ENCODE data around the gene HYAL2. TPM values are rescaled to one million over a fixed set of nuclear protein-coding genes. Genes with fewer than 3 reads are reported as not detected.
A peak's percentile ranks its signal among the peaks of the same experiment; 100 is the strongest.

The HYAL2 gene
- total and polyA plus RNA-seq, 2 of the 8 experiments (the other 6 are each of a cell fraction or from before 2014, with no cell fraction given) = 51.9 to 176 TPM

GRCh38 chr3:50276762-50277101, 45.8 kb downstream of the HYAL2 start:
- Histone ChIP-seq H2BK12ac (ENCODE audit: low read depth, low read length) (no peak overlapping the region), H3K4me2 (ENCODE audit: insufficient read depth in 1 of 2, low read depth in 2 of 2, low read length in 2 of 2) (peak overlapping the region; percentile 53 to 86; a peak in 3 of 4 replicates), H2BK5ac (ENCODE audit: low read depth, low read length) (no peak overlapping the region), H3K56ac (replicated peaks; ENCODE audit: insufficient read length, low read depth, low read length) (no peak overlapping the region), H2BK15ac (ENCODE audit: low read length) (no peak overlapping the region), H2AFZ (ENCODE audit: low read length) (no peak overlapping the region), H3K79me1 (ENCODE audit: low read depth, low read length) (no peaks in the 10 kb centered on the region), H3K36me3 (ENCODE audit: control insufficient read depth in 2 of 4, insufficient read depth in 4 of 4, low read length in 3 of 4) (no peaks in the 10 kb centered on the region), H4K8ac (ENCODE audit: extremely low read depth, insufficient read depth, low read length) (peak overlapping the region; percentile 20; the same call in 1 of the 2 replicates), H4K91ac (replicated peaks; ENCODE audit: insufficient read length, low read length) (no peak overlapping the region), H3K18ac (ENCODE audit: extremely low read depth, low read length) (no peak overlapping the region), H3K4me1 (replicated peaks in 1 of 4; ENCODE audit: control insufficient read depth in 3 of 4, insufficient read depth in 4 of 4, low read length in 3 of 4) (peaks cover 0 to 13% (median 10%) of the 10 kb centered on the region in 4 experiments; a peak in 5 of 7 replicates), H3K23me2 (ENCODE audit: low read depth, low read length) (peaks cover 2% of the 10 kb centered on the region; the same call in 1 of the 2 replicates), H3K9me3 (ENCODE audit: insufficient read depth in 2 of 2, low read depth in 1 of 2, low read length in 1 of 2) (no peaks in the 10 kb centered on the region; a peak in 1 of 4 replicates), H3K27me3 (replicated peaks in 1 of 4; ENCODE audit: control insufficient read depth in 3 of 4, extremely low read depth in 1 of 4, insufficient read depth in 3 of 4, low read length in 3 of 4) (peaks cover 27 to 51% (median 43%) of the 10 kb centered on the region in 4 experiments), H3K4me3 (ENCODE audit: extremely low read depth in 1 of 4, insufficient read depth in 2 of 4, low read depth in 3 of 4, low read length in 4 of 4) (peak overlapping the region in 2 of 4 experiments; percentile 20 to 61; a peak in 2 of 8 replicates), H3K79me2 (ENCODE audit: control insufficient read depth in 1 of 2, insufficient read depth in 2 of 2, low read length in 2 of 2) (no peaks in the 10 kb centered on the region), H3K23ac (ENCODE audit: insufficient read length) (no peak overlapping the region), H2BK120ac (replicated peaks; ENCODE audit: low read depth, low read length) (no peak overlapping the region), H2AK5ac (ENCODE audit: low read depth, low read length) (0 out of 2 replicates have a peak overlapping the region, but pooled peaks have one; percentile 39), H3K27ac (ENCODE audit: low read depth, low read length) (no peak overlapping the region), H4K5ac (ENCODE audit: insufficient read length, low read depth, low read length) (no peak overlapping the region), H3K4ac (replicated peaks; ENCODE audit: insufficient read length, low read depth, low read length) (no peak overlapping the region), H3K9ac (replicated peaks in 1 of 4; ENCODE audit: extremely low read depth in 1 of 4, low read depth in 3 of 4, low read length in 3 of 4) (no peak overlapping the region), H4K20me1 (replicated peaks in 1 of 2; ENCODE audit: control insufficient read depth in 1 of 2, insufficient read depth in 2 of 2, low read length in 2 of 2) (no peaks in the 10 kb centered on the region), H3K14ac (ENCODE audit: insufficient read length) (no peak overlapping the region), H2BK20ac (ENCODE audit: low read length) (no peak overlapping the region)
- no peak for TF ChIP-seq ASH2L (IDR thresholded peaks at IDR 0.05; ENCODE audit: low read length)
- TF ChIP-seq KDM4A (IDR thresholded peaks at IDR 0.05; ENCODE audit: low read depth, low read length, severe bottlenecking) = no peak
- no peak for TF ChIP-seq TCF12 (IDR thresholded peaks at IDR 0.05; ENCODE audit: low read depth, low read length)
- no peak for TF ChIP-seq GABPA (IDR thresholded peaks at IDR 0.05; ENCODE audit: borderline replicate concordance, insufficient read depth, low read length)
- TF ChIP-seq RAD21 (IDR thresholded peaks at IDR 0.05 in 1 of 2, conservative IDR thresholded peaks at IDR 0.05 in 1 of 2; ENCODE audit: low read depth in 2 of 2, low read length in 2 of 2) = no peak
- TF ChIP-seq USF2 (IDR thresholded peaks at IDR 0.05; ENCODE audit: low read length) = no peak
- TF ChIP-seq TEAD4 (IDR thresholded peaks at IDR 0.05; ENCODE audit: low read depth, low read length) = no peak
- TF ChIP-seq HDAC2 (IDR thresholded peaks at IDR 0.05; ENCODE audit: borderline replicate concordance in 1 of 2, low read depth in 2 of 2, low read length in 2 of 2) = no peak
- ChIA-PET CTCF (ENCODE audit: partially characterized antibody) (interaction anchor here (2.9 to 53.5 kb wide), 5 partner anchors 13 to 83 kb away, joined by 13 to 2149 read pairs (median 75); partner anchors contain the start of genes GNAI2, GNAT1, HYAL2 and SLC38A3), POLR2A (ENCODE audit: partially characterized antibody) (interaction anchor here (1.1 to 9.6 kb wide), 9 partner anchors 9 to 60 kb away, joined by 3 to 122 read pairs (median 7); partner anchors contain the start of gene IFRD2)
- no peak for FAIRE-seq
- WGBS, 2 experiments (ENCODE audit: extremely low coverage in 1 of 2, insufficient coverage in 1 of 2, insufficient read length in 1 of 2, insufficient replicate concordance in 2 of 2, low coverage in 1 of 2, low lambda C conversion rate in 2 of 2, missing lambda C conversion rate in 1 of 2) = 90% methylated on average over 17 of the region's 17 CpGs; no CpG with 5 or more reads in 1 of the 2 experiments
- DNase-seq (ENCODE audit: low read depth in 1 of 2, low spot score in 2 of 2) = no peak
